HG02938 (cell line): ENCODE data around the gene ACP4.

Experiments
- ATAC-seq: cut with Tn5 transposase; IDR thresholded peaks from one replicate; pipeline ENCODE4 v1.9.1; 2021; ENCODE audit warnings: mild to moderate bottlenecking, moderate library complexity; ENCODE audit not compliant: unreplicated experiment

ACP4 gene

GRCh38 chr19:50839712-50840655 lies 49.8 kb downstream of the ACP4 start:
- no peak for ATAC-seq

- ATAC-seq: no peak
Observed at GRCh38 chr19:50842130-50842529, 51.9 kb downstream of the ACP4 start.

GRCh38 chr19:50843205-50843604 lies 53.0 kb downstream of the ACP4 start:
- ATAC-seq: no peak

GRCh38 chr19:50843701-50844221 lies 53.5 kb downstream of the ACP4 start:
- no peak for ATAC-seq

- no peak for ATAC-seq
Observed at GRCh38 chr19:50844296-50844935, 54.2 kb downstream of the ACP4 start.
